Astrocyte (in vitro differentiated cells and primary cell): ENCODE measurements around the gene KHK. TPM values are rescaled to one million over a fixed set of nuclear protein-coding genes. Genes with fewer than 3 reads are reported as not detected.

ENCODE experiments used
- DNase-seq: peaks from one replicate; pipeline ENCODE4 v3.0.0-alpha.2; 2010; ENCODE audit warnings: low read depth
- FAIRE-seq: peaks from 2 replicates; lab custom pipeline; 2011; peaks lifted over from hg19 to GRCh38; lab: Jason Lieb, UNC
- H2AFZ ChIP-seq: 2 replicates; pipeline ENCODE4 v1.6.0; 2012; ENCODE audit warnings: low read depth, low read length, inconsistent platforms
- H3K27ac ChIP-seq: 2 replicates; pipeline ENCODE4 v1.5.1; 2011; ENCODE audit warnings: low read depth, low read length, inconsistent platforms
- H3K27me3 ChIP-seq: 2 replicates; pipeline ENCODE4 v1.6.0; 2011; ENCODE audit warnings: low read length, inconsistent platforms; ENCODE audit not compliant: insufficient read depth
- H3K36me3 ChIP-seq: 2 replicates; pipeline ENCODE4 v1.5.1; 2011; ENCODE audit warnings: low read length, inconsistent platforms; ENCODE audit not compliant: insufficient read depth
- H3K4me1 ChIP-seq: 2 replicates; pipeline ENCODE4 v1.5.1; 2011; ENCODE audit warnings: low read length, inconsistent platforms; ENCODE audit not compliant: insufficient read depth
- H3K4me2 ChIP-seq: 2 replicates; pipeline ENCODE4 v1.6.0; 2012; ENCODE audit warnings: low read length, inconsistent platforms
- H3K4me3 ChIP-seq: 2 replicates; pipeline ENCODE4 v1.5.1; 2011; ENCODE audit warnings: low read depth, mild to moderate bottlenecking, low read length, inconsistent platforms; ENCODE audit not compliant: insufficient read depth
- H3K79me2 ChIP-seq: 2 replicates; pipeline ENCODE4 v1.6.0; 2012; ENCODE audit warnings: mild to moderate bottlenecking, low read length, inconsistent platforms; ENCODE audit not compliant: insufficient read depth
- H3K9ac ChIP-seq: 2 replicates; pipeline ENCODE4 v1.6.0; 2012; ENCODE audit warnings: mild to moderate bottlenecking, low read length, inconsistent platforms
- H3K9me3 ChIP-seq: 2 replicates; pipeline ENCODE4 v1.5.1; 2012; ENCODE audit warnings: low read depth, mild to moderate bottlenecking, low read length, inconsistent platforms; ENCODE audit not compliant: insufficient read depth
- H4K20me1 ChIP-seq: 2 replicates; pipeline ENCODE4 v1.6.0; 2012; ENCODE audit warnings: low read length, inconsistent platforms; ENCODE audit not compliant: insufficient read depth
- H3K27ac Mint-ChIP-seq: one replicate; pipeline ENCODE4 v1.8.0; 2021; ENCODE audit warnings: mild to moderate bottlenecking, mixed read lengths; ENCODE audit not compliant: unreplicated experiment
- H3K27me3 Mint-ChIP-seq: one replicate; pipeline ENCODE4 v1.8.0; 2021; ENCODE audit warnings: low read depth, mixed read lengths; ENCODE audit not compliant: unreplicated experiment
- H3K36me3 Mint-ChIP-seq: one replicate; pipeline ENCODE4 v1.8.0; 2021; ENCODE audit warnings: low read depth, mixed read lengths; ENCODE audit not compliant: unreplicated experiment
- H3K4me1 Mint-ChIP-seq: one replicate; pipeline ENCODE4 v1.8.0; 2021; ENCODE audit warnings: low read depth, mixed read lengths; ENCODE audit not compliant: unreplicated experiment
- H3K4me3 Mint-ChIP-seq: one replicate; pipeline ENCODE4 v1.8.0; 2021; ENCODE audit warnings: mild to moderate bottlenecking, moderate library complexity, mixed read lengths; ENCODE audit not compliant: unreplicated experiment
- H3K9me3 Mint-ChIP-seq: one replicate; pipeline ENCODE4 v1.8.0; 2021; ENCODE audit warnings: mild to moderate bottlenecking, mixed read lengths; ENCODE audit not compliant: unreplicated experiment
- CTCF ChIP-seq: IDR thresholded peaks from 2 replicates; pipeline ENCODE4 v1.5.1; 2011; ENCODE audit warnings: low read depth, mild to moderate bottlenecking, inconsistent platforms, low read length, moderate library complexity; ENCODE audit not compliant: insufficient read depth
- EZH2 ChIP-seq: IDR thresholded peaks from 2 replicates; pipeline ENCODE4 v1.6.1; 2012; ENCODE audit warnings: mild to moderate bottlenecking, low read length, inconsistent platforms; ENCODE audit not compliant: insufficient read depth
- total RNA-seq: library from RNA; stranded (reverse); gene quantifications from 2 replicates; pipeline ENCODE4 v1.2.1, GENCODE V29; 2021

Gene KHK
- total RNA-seq, 1 donor from 2014 or later: 0.95 TPM

- FAIRE-seq (no peak), DNase-seq (no peak)
- Histone ChIP-seq H3K36me3 (peaks cover 25% of the 10 kb centered on the region), H4K20me1 (peaks cover 44% of the 10 kb centered on the region), H3K9me3 (no peaks in the 10 kb centered on the region), H2AFZ (peak overlapping the region; percentile 53), H3K4me2 (peak overlapping the region; percentile 97), H3K27ac (peak overlapping the region; percentile 86), H3K4me1 (peaks cover 50% of the 10 kb centered on the region), H3K4me3 (peak overlapping the region; percentile 98), H3K27me3 (no peaks in the 10 kb centered on the region), H3K9ac (peak overlapping the region; percentile 96), H3K79me2 (peaks cover 48% of the 10 kb centered on the region)
- H3K9me3 Mint-ChIP-seq: no peaks in the 10 kb centered on the region
- H3K27ac Mint-ChIP-seq: peak overlapping the region; percentile 94
- peaks cover 36% of the 10 kb centered on the region for H3K4me1 Mint-ChIP-seq
- TF ChIP-seq EZH2 (no peak), CTCF (no peak)
- H3K36me3 Mint-ChIP-seq: peaks cover 17% of the 10 kb centered on the region
- H3K4me3 Mint-ChIP-seq: peak overlapping the region; percentile 98
- H3K27me3 Mint-ChIP-seq: no peaks in the 10 kb centered on the region
Observed at GRCh38 chr2:27070653-27071276, 15.8 kb upstream of the KHK start.

GRCh38 chr2:27071277-27071989 is 15.1 kb upstream of the KHK start, which contains the start of gene OST4:
Gene OST4 (minus strand): TSS chr2:27071654.
- Mint-ChIP-seq H3K27ac (peak within 1 kb of the TSS; percentile 94), H3K36me3 (peaks cover 13% of the 10 kb centered on the region), H3K9me3 (no peaks in the 10 kb centered on the region), H3K4me3 (peak within 1 kb of the TSS; percentile 98), H3K27me3 (no peaks in the 10 kb centered on the region), H3K4me1 (peaks cover 36% of the 10 kb centered on the region)
- H3K27me3 ChIP-seq: no peaks in the 10 kb centered on the region
- peak within 1 kb of the TSS; percentile 86 for H3K27ac ChIP-seq
- H3K4me2 ChIP-seq: peak within 1 kb of the TSS; percentile 97
- peak; percentile 87 for DNase-seq
- H2AFZ ChIP-seq: peak within 1 kb of the TSS; percentile 62
- FAIRE-seq: no peak
- H3K4me1 ChIP-seq: peaks cover 50% of the 10 kb centered on the region
- H3K36me3 ChIP-seq: peaks cover 20% of the 10 kb centered on the region
- H3K4me3 ChIP-seq: peak within 1 kb of the TSS; percentile 98
- no peak for TF ChIP-seq EZH2
- TF ChIP-seq CTCF: no peak
- peaks cover 38% of the 10 kb centered on the region for H4K20me1 ChIP-seq
- H3K9ac ChIP-seq: peak within 1 kb of the TSS; percentile 96
- no peaks in the 10 kb centered on the region for H3K9me3 ChIP-seq
- peaks cover 46% of the 10 kb centered on the region for H3K79me2 ChIP-seq
